Esophagus (tissue), 2 donors: ENCODE data around the gene CRK. TPM values are rescaled to one million over a fixed set of nuclear protein-coding genes. Genes with fewer than 3 reads are reported as not detected.
"Not testable (repeated sequence)": the region's sequence is repeated elsewhere in the genome, so short reads cannot be mapped to it uniquely, and the experiment has no call there.

Source experiments
- H3K27ac ChIP-seq, 2 donors: one replicate each; pipeline ENCODE4 v1.5.1; 2013; ENCODE audit warnings: low read depth in 2 of 2, mild to moderate bottlenecking in 2 of 2, inconsistent platforms in 1 of 2, low read length in 1 of 2, moderate library complexity in 1 of 2
- H3K27me3 ChIP-seq, 2 donors: one replicate each; pipeline ENCODE4 v1.6.1; 2013; ENCODE audit warnings: low read length in 2 of 2, control low read depth in 1 of 2, mild to moderate bottlenecking in 1 of 2; ENCODE audit not compliant: insufficient read depth in 2 of 2, control insufficient read depth in 1 of 2
- H3K36me3 ChIP-seq, 2 donors: one replicate each; pipeline ENCODE4 v1.6.1; 2013; ENCODE audit warnings: low read length in 1 of 2; ENCODE audit not compliant: control insufficient read depth in 2 of 2, insufficient read depth in 2 of 2
- H3K4me1 ChIP-seq, 2 donors: one replicate each; pipeline ENCODE4 v1.6.1; 2013; ENCODE audit warnings: low read length in 1 of 2; ENCODE audit not compliant: control insufficient read depth in 2 of 2, insufficient read depth in 2 of 2
- H3K4me3 ChIP-seq, 2 donors: one replicate each; pipeline ENCODE4 v1.5.1; 2013; ENCODE audit warnings: low read length in 2 of 2, mild to moderate bottlenecking in 2 of 2, low read depth in 1 of 2, moderate library complexity in 1 of 2
- H3K9me3 ChIP-seq, 2 donors: one replicate each; pipeline ENCODE4 v1.6.1; 2013; ENCODE audit warnings: mild to moderate bottlenecking in 2 of 2, low read depth in 1 of 2, low read length in 1 of 2, moderate library complexity in 1 of 2; ENCODE audit not compliant: control insufficient read depth in 2 of 2, insufficient read depth in 1 of 2
- WGBS, 2 donors: extraction: QIAGEN DNeasy Blood & Tissue Kit; methylation state at CpG; one replicate each; pipeline ENCODE4 v1.1.7; 2013; 5-methylcytosine and 5-hydroxymethylcytosine counted together
- polyA plus RNA-seq, 2 donors: library from polyadenylated mRNA; stranded (reverse); fragments of 200-250 nt; gene quantifications; one replicate each; pipeline ENCODE4 v1.2.3, GENCODE V29; 2013
- donor health status: healthy with polysubstance abuse.
- donor health status: Bipolar disorder and iron deficiency.

CRK gene
- polyA plus RNA-seq, 2 donors = 17.8 to 23.8 TPM

GRCh38 chr17:1455291-1455796 lies 688 bp downstream of the CRK start:
- WGBS, 2 donors = 0 to 2% methylated on average over 22 to 31 of the region's 31 CpGs
- Histone ChIP-seq H3K4me1 (no peaks in the 10 kb centered on the region), H3K4me3 (peak overlapping the region; percentile 96 to 98), H3K27ac (peak overlapping the region; percentile 99 to 100), H3K36me3 (no peaks in the 10 kb centered on the region), H3K27me3 (no peaks in the 10 kb centered on the region), H3K9me3 (no peaks in the 10 kb centered on the region)

- no peaks in the 10 kb centered on the region for H3K27me3 ChIP-seq
- no peaks in the 10 kb centered on the region for H3K9me3 ChIP-seq
- no peaks in the 10 kb centered on the region for H3K4me1 ChIP-seq
- no peaks in the 10 kb centered on the region for H3K36me3 ChIP-seq
- peak overlapping the region; percentile 96 to 98 for H3K4me3 ChIP-seq
- H3K27ac ChIP-seq = peak overlapping the region; percentile 99 to 100
- 34 to 48% methylated on average over 9 of the region's 9 CpGs for WGBS, 2 donors
Observed at GRCh38 chr17:1454541-1454940, 1.5 kb downstream of the CRK start.

- 83 to 86% methylated on average over 11 of the region's 11 CpGs for WGBS, 2 donors
- not testable (repeated sequence) for H3K36me3 ChIP-seq, H3K4me1 ChIP-seq, H3K27ac ChIP-seq, H3K27me3 ChIP-seq, H3K9me3 ChIP-seq, H3K4me3 ChIP-seq
Observed at GRCh38 chr17:1453694-1454093, 2.3 kb downstream of the CRK start.

- Histone ChIP-seq H3K4me1 (no peaks in the 10 kb centered on the region), H3K27ac (no peak overlapping the region)
Observed at GRCh38 chr17:1452836-1453235, 3.2 kb downstream of the CRK start.

GRCh38 chr17:1450261-1450660 lies 5.8 kb downstream of the CRK start:
- H3K4me1 ChIP-seq, H3K27me3 ChIP-seq, H3K4me3 ChIP-seq, H3K27ac ChIP-seq, H3K9me3 ChIP-seq, H3K36me3 ChIP-seq: not testable (repeated sequence)
- 96 to 98% methylated on average over 20 to 21 of the region's 21 CpGs for WGBS, 2 donors

More at GRCh38 chr17:1452836-1453235, 3.2 kb downstream of the CRK start:
- no peaks in the 10 kb centered on the region for H3K27me3 ChIP-seq
- H3K9me3 ChIP-seq = no peaks in the 10 kb centered on the region
- no peak overlapping the region for H3K4me3 ChIP-seq
- peaks cover 0 to 3% of the 10 kb centered on the region in 2 donors for H3K36me3 ChIP-seq
- 63 to 74% methylated on average over 5 of the region's 5 CpGs for WGBS, 2 donors

- Histone ChIP-seq H3K4me3 (no peak overlapping the region), H3K9me3 (no peaks in the 10 kb centered on the region), H3K36me3 (peaks cover 0 to 6% of the 10 kb centered on the region in 2 donors), H3K27me3 (no peaks in the 10 kb centered on the region), H3K27ac (no peak overlapping the region), H3K4me1 (peaks cover 0 to 8% of the 10 kb centered on the region in 2 donors)
- 77 to 83% methylated on average over 5 of the region's 5 CpGs for WGBS, 2 donors
Observed at GRCh38 chr17:1449412-1449967, 6.5 kb downstream of the CRK start.

- Histone ChIP-seq H3K27me3 (no peaks in the 10 kb centered on the region), H3K27ac (peak overlapping the region in 1 of 2 donors; percentile 0), H3K36me3 (peaks cover 0 to 9% of the 10 kb centered on the region in 2 donors), H3K4me1 (peaks cover 0 to 8% of the 10 kb centered on the region in 2 donors), H3K4me3 (no peak overlapping the region), H3K9me3 (no peaks in the 10 kb centered on the region)
- WGBS, 2 donors = 67 to 70% methylated on average over 7 of the region's 7 CpGs
Observed at GRCh38 chr17:1447052-1447451, 9.0 kb downstream of the CRK start.

GRCh38 chr17:1446201-1446600 lies 9.8 kb downstream of the CRK start:
- Histone ChIP-seq H3K27me3 (no peaks in the 10 kb centered on the region), H3K9me3 (no peaks in the 10 kb centered on the region), H3K27ac (no peak overlapping the region), H3K36me3 (peaks cover 0 to 9% of the 10 kb centered on the region in 2 donors), H3K4me3 (no peak overlapping the region), H3K4me1 (peaks cover 0 to 8% of the 10 kb centered on the region in 2 donors)
- 67 to 79% methylated on average over 12 of the region's 12 CpGs for WGBS, 2 donors

- not testable (repeated sequence) for H3K4me1 ChIP-seq
Observed at GRCh38 chr17:1445695-1446094, 10.3 kb downstream of the CRK start.

GRCh38 chr17:1442721-1443120 lies 13.3 kb downstream of the CRK start:
- H3K4me3 ChIP-seq, H3K4me1 ChIP-seq, H3K36me3 ChIP-seq, H3K9me3 ChIP-seq, H3K27ac ChIP-seq, H3K27me3 ChIP-seq: not testable (repeated sequence)
- 93 to 94% methylated on average over 6 of the region's 6 CpGs for WGBS, 2 donors

More at GRCh38 chr17:1445695-1446094, 10.3 kb downstream of the CRK start:
- H3K9me3 ChIP-seq, H3K36me3 ChIP-seq, H3K27ac ChIP-seq, H3K27me3 ChIP-seq, H3K4me3 ChIP-seq: not testable (repeated sequence)
- WGBS, 2 donors = 94 to 95% methylated on average over 4 of the region's 4 CpGs
